HepG2 (cell line): ENCODE results near the gene PRKCG. TPM values are rescaled to one million over a fixed set of nuclear protein-coding genes. Genes with fewer than 3 reads are reported as not detected.
A peak's percentile ranks its signal among the peaks of the same experiment; 100 is the strongest.

Source experiments
- DBP ChIP-seq: sonication (generic); formaldehyde crosslinking; IDR thresholded peaks from 2 replicates; pipeline ENCODE4 v1.4.0; 2020; ENCODE audit warnings: missing genetic modification reagents; ENCODE audit errors: not compliant biosample characterization
- GPBP1L1 ChIP-seq: sonication (generic); formaldehyde crosslinking; IDR thresholded peaks from 2 replicates; pipeline ENCODE4 v1.5.0; 2020; ENCODE audit warnings: mild to moderate bottlenecking, missing genetic modification reagents
- HIVEP1 ChIP-seq: sonication (generic); formaldehyde crosslinking; IDR thresholded peaks from 2 replicates; pipeline ENCODE4 v1.4.0; 2020; ENCODE audit warnings: mild to moderate bottlenecking, missing genetic modification reagents
- KDM4B ChIP-seq: sonication (generic); formaldehyde crosslinking; IDR thresholded peaks from 2 replicates; pipeline ENCODE4 v1.4.0; 2020; ENCODE audit warnings: missing genetic modification reagents
- MAFG ChIP-seq: sonication (generic); formaldehyde crosslinking; IDR thresholded peaks from 2 replicates; pipeline ENCODE4 v1.5.1; 2020; ENCODE audit warnings: mild to moderate bottlenecking, missing genetic modification reagents
- NFRKB ChIP-seq: fragments of 450-650 bp; IDR thresholded peaks from 2 replicates; pipeline ENCODE4 v1.6.1; 2017
- PHF8 ChIP-seq: sonication (generic); formaldehyde crosslinking; IDR thresholded peaks from 2 replicates; pipeline ENCODE4 v1.5.0; 2020; ENCODE audit warnings: missing genetic modification reagents
- RBFOX2 ChIP-seq: fragments of 200-400 bp; formaldehyde crosslinking; IDR thresholded peaks from 2 replicates; pipeline ENCODE4 v1.6.1; 2017; ENCODE audit warnings: low read depth, mild to moderate bottlenecking, low read length
- SYNCRIP ChIP-seq: fragments of 200-400 bp; formaldehyde crosslinking; IDR thresholded peaks from 2 replicates; pipeline ENCODE4 v1.6.1; 2018; ENCODE audit warnings: mild to moderate bottlenecking, low read depth, low read length; ENCODE audit not compliant: insufficient read depth
- TAF15 ChIP-seq: fragments of 200-400 bp; formaldehyde crosslinking; IDR thresholded peaks from one replicate; pipeline ENCODE4 v1.6.1; 2018; ENCODE audit warnings: mild to moderate bottlenecking, low read depth, low read length; ENCODE audit not compliant: poor library complexity, severe bottlenecking
- TARDBP ChIP-seq: sonication (generic); formaldehyde crosslinking; IDR thresholded peaks from 2 replicates; pipeline ENCODE4 v1.8.0; 2022; ENCODE audit warnings: mild to moderate bottlenecking, missing genetic modification reagents
- XBP1 ChIP-seq: sonication (generic); formaldehyde crosslinking; IDR thresholded peaks from 2 replicates; pipeline ENCODE4 v1.5.0; 2020; ENCODE audit warnings: missing genetic modification reagents
- YEATS2 ChIP-seq: sonication (generic); formaldehyde crosslinking; IDR thresholded peaks from 2 replicates; pipeline ENCODE4 v1.4.0; 2020; ENCODE audit warnings: missing genetic modification reagents, borderline replicate concordance
- ZMYM3 ChIP-seq: sonication (generic); formaldehyde crosslinking; IDR thresholded peaks from 2 replicates; pipeline ENCODE4 v1.5.1; 2020; ENCODE audit warnings: mild to moderate bottlenecking, missing genetic modification reagents
- ZNF281 ChIP-seq: sonication (generic); formaldehyde crosslinking; IDR thresholded peaks from 2 replicates; pipeline ENCODE4 v1.4.0; 2020; ENCODE audit warnings: missing genetic modification reagents, borderline replicate concordance
- ZNF362 ChIP-seq: sonication (generic); formaldehyde crosslinking; IDR thresholded peaks from 2 replicates; pipeline ENCODE4 v1.4.0; 2020; ENCODE audit warnings: missing genetic modification reagents, mild to moderate bottlenecking, borderline replicate concordance
- ZNF503 ChIP-seq: sonication (generic); formaldehyde crosslinking; IDR thresholded peaks from 2 replicates; pipeline ENCODE4 v1.4.0; 2020; ENCODE audit warnings: missing genetic modification reagents
- ZNF691 ChIP-seq: sonication (generic); formaldehyde crosslinking; IDR thresholded peaks from 2 replicates; pipeline ENCODE4 v1.4.0; 2020; ENCODE audit warnings: missing genetic modification reagents, low read depth, mild to moderate bottlenecking, borderline replicate concordance
- ZNF724P ChIP-seq: sonication (generic); formaldehyde crosslinking; IDR thresholded peaks from 2 replicates; pipeline ENCODE4 v1.8.0; 2022; ENCODE audit warnings: missing genetic modification reagents, borderline replicate concordance
- ZNF781 ChIP-seq: sonication (generic); formaldehyde crosslinking; IDR thresholded peaks from 2 replicates; pipeline ENCODE4 v1.5.1; 2020; ENCODE audit warnings: borderline replicate concordance, mild to moderate bottlenecking, missing genetic modification reagents; ENCODE audit errors: not compliant biosample characterization
- polyA plus RNA-seq, 8 experiments: library from polyadenylated mRNA; depleted of rRNA in 3 of 8; stranded (reverse) in 7 of 8; unstranded in 1 of 8; fragments of >200 nt; fragmentation: Illumina TruSeq in 4 of 8; extraction: Trizol in 4 of 8; gene quantifications; 2 replicates each; pipeline versions ENCODE4 v1.2.1 to v1.2.3, GENCODE V29; 2011 to 2016; ENCODE audit warnings: low read depth in 4 of 8, missing spikeins in 1 of 8, mixed read lengths in 1 of 8; ENCODE audit not compliant: insufficient read depth in 1 of 8
- total RNA-seq, 5 experiments: library from RNA; depleted of rRNA; stranded (reverse); fragments of >200 nt; fragmentation: Illumina TruSeq; extraction: Trizol; gene quantifications; 2 replicates each; pipeline ENCODE4 v1.2.3, GENCODE V29; 2016; ENCODE audit warnings: low read depth in 1 of 5

The PRKCG gene
- total and polyA plus RNA-seq, 2 of the 13 experiments (the other 11 are each of a cell fraction or from before 2014, with no cell fraction given) = 0.02 to 0.03 TPM

GRCh38 chr19:53868091-53868891 is 13.7 kb upstream of the PRKCG start (continued):
- TF ChIP-seq ZNF691 = no peak
- no peak for TF ChIP-seq YEATS2 (CRISPR knock-in tag)
- TF ChIP-seq SYNCRIP = no peak
- no peak for TF ChIP-seq XBP1 (CRISPR knock-in tag)
- no peak for TF ChIP-seq ZNF503
- TF ChIP-seq DBP (CRISPR knock-in tag) = no peak
- no peak for TF ChIP-seq ZNF724P (CRISPR knock-in tag)
- TF ChIP-seq MAFG (CRISPR knock-in tag) = no peak
- TF ChIP-seq KDM4B (CRISPR knock-in tag) = no peak
- no peak for TF ChIP-seq TARDBP (CRISPR knock-in tag)
- TF ChIP-seq TAF15 = no peak
- no peak for TF ChIP-seq HIVEP1 (CRISPR knock-in tag)
- TF ChIP-seq ZNF362 (CRISPR knock-in tag) = no peak
- TF ChIP-seq PHF8 = 0 out of 2 replicates have a peak, but pooled peaks have one; percentile 3
- no peak for TF ChIP-seq GPBP1L1 (CRISPR knock-in tag)
- no peak for TF ChIP-seq NFRKB
- no peak for TF ChIP-seq ZMYM3 (CRISPR knock-in tag)
- TF ChIP-seq ZNF281 (CRISPR knock-in tag) = no peak
- no peak for TF ChIP-seq ZNF781 (CRISPR knock-in tag)
- no peak; the same call in 1 of the 2 replicates for TF ChIP-seq RBFOX2
